Ureter (tissue), 1 donor: ENCODE data around the gene ANK2. TPM values are rescaled to one million over a fixed set of nuclear protein-coding genes. Genes with fewer than 3 reads are reported as not detected.
"Not testable (repeated sequence)": the region's sequence is repeated elsewhere in the genome, so short reads cannot be mapped to it uniquely, and the experiment has no call there.

Source experiments
- DNase-seq: peaks from one replicate; pipeline ENCODE4 v3.0.0-alpha.2; 2020; ENCODE audit warnings: low spot score
- total RNA-seq: library from RNA; stranded (reverse); gene quantifications from one replicate; pipeline ENCODE4 v1.2.4, GENCODE V29; 2023
- donor health status: DM: yes; HTN: yes; CAD: no.

The ANK2 gene
- total RNA-seq, 1 donor from 2014 or later, result 31.4 TPM

DNA sequence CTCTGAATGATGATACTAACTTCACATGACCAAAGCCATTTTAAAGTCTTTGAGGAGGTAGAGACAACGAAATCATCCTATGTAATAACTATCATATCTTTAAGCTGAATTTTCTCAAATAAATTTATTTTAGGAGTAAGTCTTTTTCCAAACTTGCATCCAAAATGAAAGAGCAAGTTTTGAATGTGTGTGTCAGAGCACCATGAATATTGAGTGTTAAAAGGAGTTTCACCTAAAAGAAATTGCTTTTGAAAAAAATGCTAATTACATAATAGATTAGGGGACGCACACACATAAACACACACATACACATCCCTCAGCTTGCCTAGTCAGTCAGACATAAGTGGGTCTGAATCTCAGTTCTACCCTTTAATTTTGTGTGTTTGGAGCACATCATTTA, 1.9 kb downstream of the ANK2 start:
- DNase-seq, result no peak

- no peak for DNase-seq
These were observed 3.0 kb downstream of the ANK2 start for GRCh38 chr4:113052379-113052951.

- no peak for DNase-seq
These were observed 4.4 kb downstream of the ANK2 start for GRCh38 chr4:113053883-113054282.

DNA sequence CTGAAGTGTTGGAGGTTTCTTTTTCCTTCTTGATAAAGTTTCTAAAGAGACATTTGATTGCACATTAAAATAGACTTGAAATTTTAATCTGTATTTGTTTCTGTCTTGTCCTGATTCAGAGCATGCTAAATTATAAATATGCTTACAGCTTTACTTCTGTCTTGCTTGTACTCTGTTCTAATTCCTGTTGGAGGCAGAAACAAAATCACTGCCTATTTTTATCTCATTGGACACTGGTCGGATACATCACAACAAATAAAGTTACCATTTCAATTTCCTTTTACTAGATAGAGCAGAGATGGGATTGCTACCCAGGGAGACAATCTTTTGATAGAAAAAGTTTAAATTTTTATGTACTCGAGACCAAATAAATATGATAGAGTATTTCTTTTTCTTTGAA, 6.9 kb downstream of the ANK2 start:
- no peak for DNase-seq

DNA sequence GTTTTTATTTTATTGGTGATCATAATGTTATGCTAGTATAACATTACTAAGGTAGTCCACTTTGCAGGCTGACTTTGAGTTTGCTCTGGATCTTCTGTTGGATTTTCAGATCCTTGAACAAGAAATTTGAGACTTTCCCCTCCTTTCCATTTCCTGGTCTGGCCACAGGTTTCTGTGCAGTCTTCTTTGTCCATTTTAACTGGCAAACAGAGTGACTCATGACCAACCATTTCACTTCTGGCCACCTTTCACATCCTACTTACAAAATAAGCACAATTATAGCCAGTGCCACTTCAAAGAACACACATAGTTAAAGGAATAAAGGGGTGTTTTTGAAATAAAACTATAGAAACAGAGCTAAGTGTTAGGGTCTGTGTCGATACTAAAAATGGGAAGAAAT, 8.4 kb downstream of the ANK2 start:
- DNase-seq, result no peak

DNA sequence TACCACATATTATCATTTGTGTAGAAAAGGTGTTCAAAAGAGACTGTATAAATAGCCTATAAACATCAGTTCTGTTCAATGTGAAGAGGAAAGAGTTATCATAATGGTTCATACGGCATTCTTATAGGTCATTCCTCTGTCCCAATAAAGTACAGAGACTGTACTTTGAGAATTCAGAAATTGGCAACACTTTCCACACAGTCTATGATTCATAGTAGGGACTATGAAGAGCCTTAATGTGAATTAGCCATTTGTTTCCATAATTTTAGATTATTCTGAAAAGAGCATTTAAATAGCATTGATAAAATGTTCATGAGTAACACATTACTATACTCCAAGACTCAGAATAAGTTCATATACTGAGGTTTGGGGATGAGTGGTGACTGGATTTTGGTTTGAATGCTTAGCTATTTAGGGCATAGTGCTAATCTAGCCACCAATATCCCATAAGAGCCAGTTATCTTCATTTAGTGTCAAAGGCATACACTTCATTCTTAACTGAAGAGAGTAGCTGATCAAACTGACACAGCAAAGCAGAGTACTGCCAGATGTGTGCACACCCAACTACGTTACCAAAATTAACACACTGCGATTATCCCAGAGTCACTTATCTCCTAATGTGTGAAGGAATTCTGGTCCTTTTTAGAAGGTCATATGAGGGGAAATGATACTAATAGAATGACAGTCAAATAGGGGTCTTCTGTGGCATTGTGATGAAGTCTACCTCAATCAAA, 10.2 kb downstream of the ANK2 start:
- DNase-seq, result no peak

- no peak for DNase-seq
These were observed 11.4 kb downstream of the ANK2 start for GRCh38 chr4:113060853-113061252.

- no peak for DNase-seq
These were observed 14.8 kb downstream of the ANK2 start for GRCh38 chr4:113064244-113064643.

DNA sequence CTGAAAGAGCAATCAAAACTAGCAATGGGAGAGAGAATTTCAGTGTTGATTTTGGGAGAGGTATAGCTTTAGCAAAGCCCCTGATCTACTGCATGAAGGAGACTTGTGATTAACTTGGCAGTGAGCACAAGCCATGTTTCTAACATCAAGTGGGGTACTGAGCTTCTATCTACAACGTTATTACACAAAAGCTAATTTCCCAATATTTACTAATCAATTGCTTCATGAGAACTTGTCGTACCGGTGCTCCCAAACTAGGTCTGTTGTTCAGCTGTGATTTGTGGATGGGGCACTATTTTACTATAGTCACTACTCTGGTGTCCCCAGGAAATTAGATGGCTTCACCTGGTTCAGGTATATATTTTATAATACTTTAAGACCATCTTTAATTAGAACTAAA, 16.2 kb downstream of the ANK2 start:
- no peak for DNase-seq

DNA sequence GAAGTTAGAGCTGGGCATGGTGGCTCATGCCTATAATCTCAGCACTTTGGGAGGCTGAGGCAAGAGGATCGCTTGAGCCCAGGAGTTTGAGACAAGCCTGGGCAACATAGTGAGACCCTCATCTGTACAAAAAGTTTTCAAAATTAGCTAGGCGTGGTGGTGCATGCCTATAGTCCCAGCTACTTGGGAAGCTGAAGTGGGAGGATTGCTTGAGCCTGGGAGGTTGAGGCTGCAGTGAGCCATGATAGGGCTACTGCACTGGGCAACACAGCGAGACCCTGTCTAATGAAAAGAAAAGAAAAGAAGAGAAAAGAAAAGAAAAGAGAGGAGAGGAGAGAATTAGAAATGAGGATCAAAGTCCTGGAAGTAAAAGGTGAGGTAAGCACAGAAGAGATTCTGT, 19.3 kb downstream of the ANK2 start:
- not testable (repeated sequence) for DNase-seq

- no peak for DNase-seq
These were observed 19.9 kb downstream of the ANK2 start for GRCh38 chr4:113069212-113069892.

- DNase-seq, result no peak
These were observed 21.3 kb downstream of the ANK2 start for GRCh38 chr4:113070755-113071154.

GRCh38 chr4:113071274-113071673, 21.8 kb downstream of the ANK2 start:
- DNase-seq, result no peak

- no peak for DNase-seq
These were observed 22.4 kb downstream of the ANK2 start for GRCh38 chr4:113071805-113072204.

DNA sequence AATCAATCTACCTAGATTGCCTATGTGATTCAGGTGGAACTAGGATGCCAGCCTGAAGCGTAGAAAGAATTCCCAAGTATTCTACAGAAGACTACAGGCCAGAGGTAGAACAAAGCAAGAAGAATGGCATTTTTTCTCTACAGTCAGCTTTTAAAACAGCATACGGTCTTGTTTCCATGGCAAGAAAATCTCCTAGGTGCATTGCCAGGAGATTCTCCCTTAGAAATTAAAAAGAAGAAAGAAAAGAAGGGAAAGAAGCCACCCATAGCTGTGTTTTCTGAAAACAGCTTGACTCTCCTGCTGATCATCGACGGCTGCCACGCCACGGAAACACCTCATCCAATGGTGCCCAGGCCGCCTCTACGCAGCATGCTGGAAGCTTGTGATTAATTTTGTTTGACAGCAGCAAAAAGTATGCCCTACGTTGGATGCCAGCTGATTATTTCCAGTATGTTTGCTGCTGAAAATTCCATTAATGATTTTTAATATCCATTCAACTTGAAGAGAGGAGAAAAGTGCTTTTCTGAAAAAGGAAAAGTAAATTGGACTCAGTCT, 24.1 kb downstream of the ANK2 start:
- no peak for DNase-seq

- no peak for DNase-seq
These were observed 28.1 kb downstream of the ANK2 start for GRCh38 chr4:113077575-113077974.

GRCh38 chr4:113078066-113078465, 28.6 kb downstream of the ANK2 start:
- DNase-seq, result no peak

- no peak for DNase-seq
These were observed 30.6 kb downstream of the ANK2 start for GRCh38 chr4:113080050-113080449.

DNA sequence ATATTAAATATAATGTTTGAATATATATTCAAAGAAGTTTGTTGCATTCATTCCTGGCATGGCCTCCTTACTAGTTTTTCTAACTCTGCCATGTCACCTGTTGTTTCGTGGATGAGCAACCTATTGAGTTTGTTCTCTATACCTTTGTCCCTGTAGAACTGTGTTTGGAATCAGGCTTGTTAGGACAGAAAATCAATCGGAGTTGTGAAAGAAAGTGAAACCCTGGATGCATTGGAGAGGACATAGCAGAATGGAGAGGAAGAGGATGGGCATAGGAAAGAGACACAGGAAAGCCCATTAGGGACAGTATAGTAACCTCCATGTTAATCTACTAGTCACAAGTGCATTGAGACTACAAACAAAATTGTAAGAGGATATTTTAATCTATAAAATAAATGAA, 31.2 kb downstream of the ANK2 start:
- no peak for DNase-seq

DNA sequence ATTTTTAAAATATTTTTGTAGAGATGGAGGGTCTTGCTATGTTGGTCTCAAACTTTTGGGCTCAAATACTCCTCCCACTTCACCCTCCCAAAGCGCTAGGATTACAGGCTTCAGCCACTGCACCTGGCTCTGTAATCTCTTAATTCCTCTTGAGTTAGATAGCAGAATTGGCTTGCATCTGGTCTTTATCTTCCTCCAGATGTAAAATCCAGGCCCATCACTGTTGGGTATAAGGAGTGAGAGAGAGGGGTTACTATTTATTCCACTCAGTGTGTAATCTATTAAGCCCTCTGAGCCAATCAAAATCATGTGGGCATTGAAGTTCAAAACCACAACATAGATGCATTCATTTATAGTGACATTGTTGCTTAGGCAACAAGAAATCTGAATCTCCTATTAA, 33.9 kb downstream of the ANK2 start:
- no peak for DNase-seq

- DNase-seq, result no peak
These were observed 36.8 kb downstream of the ANK2 start for GRCh38 chr4:113086172-113086695.

GRCh38 chr4:113088050-113088449, 38.6 kb downstream of the ANK2 start:
- no peak for DNase-seq

DNA sequence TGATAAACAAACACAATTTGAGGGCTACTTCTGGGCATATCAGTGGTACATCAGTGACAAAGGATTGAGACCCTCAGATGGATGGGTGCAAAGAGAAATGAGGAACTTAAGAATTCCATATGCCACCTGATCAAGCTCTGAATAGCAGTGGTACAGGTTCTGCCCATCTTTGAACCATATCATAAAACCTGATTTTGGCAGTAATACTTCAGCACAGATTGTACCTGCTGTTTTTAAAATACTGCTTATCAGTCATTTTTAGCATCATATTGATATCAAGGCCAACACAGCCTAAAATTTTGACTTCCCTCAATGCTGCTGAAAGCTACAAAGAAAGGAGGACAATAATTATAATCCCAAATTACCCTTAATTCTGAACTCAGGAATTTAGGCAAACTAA, 41.5 kb downstream of the ANK2 start:
- DNase-seq, result no peak
